Fibroblast of lung (primary cell): ENCODE measurements around the gene DYNC1LI2.

Experiments used
- CTCF ChIP-seq, 2 donors: IDR thresholded peaks in 1 of 2; conservative IDR thresholded peaks in 1 of 2; 1 replicate in 1 of 2; 2 replicates in 1 of 2; pipeline ENCODE4 v1.5.1; 2011 to 2012; ENCODE audit warnings: low read length in 2 of 2, control low read depth in 1 of 2, inconsistent platforms in 1 of 2, low read depth in 1 of 2, mild to moderate bottlenecking in 1 of 2
- EZH2 ChIP-seq: IDR thresholded peaks from 2 replicates; pipeline ENCODE4 v1.5.1; 2012; ENCODE audit warnings: low read length, control low read depth, mild to moderate bottlenecking; ENCODE audit errors: missing control alignments

DNA sequence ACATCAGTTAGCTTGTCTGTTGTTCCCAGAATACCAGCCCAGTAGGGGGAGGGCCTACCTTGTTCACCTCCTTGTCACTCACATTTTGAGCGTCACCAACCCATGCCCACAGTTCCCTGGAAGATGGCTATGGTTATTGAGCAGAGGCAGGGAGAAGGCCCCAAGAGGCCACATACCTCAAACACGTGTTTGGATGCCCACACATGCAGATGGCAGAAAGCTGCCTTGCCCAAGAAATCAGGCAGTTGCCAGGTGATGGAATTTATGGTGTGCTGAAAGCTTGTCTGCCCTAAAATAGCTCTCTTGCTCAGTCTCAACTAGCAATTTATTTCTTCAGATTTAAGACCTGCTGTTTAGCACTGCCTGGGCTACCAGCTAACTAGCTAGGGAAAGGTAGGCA, 38.3 kb downstream of the DYNC1LI2 start:
- no peak for TF ChIP-seq CTCF (conservative IDR thresholded peaks at IDR 0.05 in 1 of 2, IDR thresholded peaks at IDR 0.05 in 1 of 2; ENCODE audit: low read depth in 1 of 2, low read length in 2 of 2)
- no peak for TF ChIP-seq EZH2
